Astrocyte (in vitro differentiated cells and primary cell): ENCODE measurements around the gene SGTA. TPM values are rescaled to one million over a fixed set of nuclear protein-coding genes. Genes with fewer than 3 reads are reported as not detected.

Source experiments
- DNase-seq: peaks from one replicate; pipeline ENCODE4 v3.0.0-alpha.2; 2010; ENCODE audit warnings: low read depth
- FAIRE-seq: peaks from 2 replicates; lab custom pipeline; 2011; peaks lifted over from hg19 to GRCh38; lab: Jason Lieb, UNC
- H2AFZ ChIP-seq: 2 replicates; pipeline ENCODE4 v1.6.0; 2012; ENCODE audit warnings: low read depth, low read length, inconsistent platforms
- H3K27ac ChIP-seq: 2 replicates; pipeline ENCODE4 v1.5.1; 2011; ENCODE audit warnings: low read depth, low read length, inconsistent platforms
- H3K27me3 ChIP-seq: 2 replicates; pipeline ENCODE4 v1.6.0; 2011; ENCODE audit warnings: low read length, inconsistent platforms; ENCODE audit not compliant: insufficient read depth
- H3K36me3 ChIP-seq: 2 replicates; pipeline ENCODE4 v1.5.1; 2011; ENCODE audit warnings: low read length, inconsistent platforms; ENCODE audit not compliant: insufficient read depth
- H3K4me1 ChIP-seq: 2 replicates; pipeline ENCODE4 v1.5.1; 2011; ENCODE audit warnings: low read length, inconsistent platforms; ENCODE audit not compliant: insufficient read depth
- H3K4me2 ChIP-seq: 2 replicates; pipeline ENCODE4 v1.6.0; 2012; ENCODE audit warnings: low read length, inconsistent platforms
- H3K4me3 ChIP-seq: 2 replicates; pipeline ENCODE4 v1.5.1; 2011; ENCODE audit warnings: low read depth, mild to moderate bottlenecking, low read length, inconsistent platforms; ENCODE audit not compliant: insufficient read depth
- H3K79me2 ChIP-seq: 2 replicates; pipeline ENCODE4 v1.6.0; 2012; ENCODE audit warnings: mild to moderate bottlenecking, low read length, inconsistent platforms; ENCODE audit not compliant: insufficient read depth
- H3K9ac ChIP-seq: 2 replicates; pipeline ENCODE4 v1.6.0; 2012; ENCODE audit warnings: mild to moderate bottlenecking, low read length, inconsistent platforms
- H3K9me3 ChIP-seq: 2 replicates; pipeline ENCODE4 v1.5.1; 2012; ENCODE audit warnings: low read depth, mild to moderate bottlenecking, low read length, inconsistent platforms; ENCODE audit not compliant: insufficient read depth
- H4K20me1 ChIP-seq: 2 replicates; pipeline ENCODE4 v1.6.0; 2012; ENCODE audit warnings: low read length, inconsistent platforms; ENCODE audit not compliant: insufficient read depth
- H3K27ac Mint-ChIP-seq: one replicate; pipeline ENCODE4 v1.8.0; 2021; ENCODE audit warnings: mild to moderate bottlenecking, mixed read lengths; ENCODE audit not compliant: unreplicated experiment
- H3K27me3 Mint-ChIP-seq: one replicate; pipeline ENCODE4 v1.8.0; 2021; ENCODE audit warnings: low read depth, mixed read lengths; ENCODE audit not compliant: unreplicated experiment
- H3K36me3 Mint-ChIP-seq: one replicate; pipeline ENCODE4 v1.8.0; 2021; ENCODE audit warnings: low read depth, mixed read lengths; ENCODE audit not compliant: unreplicated experiment
- H3K4me1 Mint-ChIP-seq: one replicate; pipeline ENCODE4 v1.8.0; 2021; ENCODE audit warnings: low read depth, mixed read lengths; ENCODE audit not compliant: unreplicated experiment
- H3K4me3 Mint-ChIP-seq: one replicate; pipeline ENCODE4 v1.8.0; 2021; ENCODE audit warnings: mild to moderate bottlenecking, moderate library complexity, mixed read lengths; ENCODE audit not compliant: unreplicated experiment
- H3K9me3 Mint-ChIP-seq: one replicate; pipeline ENCODE4 v1.8.0; 2021; ENCODE audit warnings: mild to moderate bottlenecking, mixed read lengths; ENCODE audit not compliant: unreplicated experiment
- CTCF ChIP-seq: IDR thresholded peaks from 2 replicates; pipeline ENCODE4 v1.5.1; 2011; ENCODE audit warnings: low read depth, mild to moderate bottlenecking, inconsistent platforms, low read length, moderate library complexity; ENCODE audit not compliant: insufficient read depth
- EZH2 ChIP-seq: IDR thresholded peaks from 2 replicates; pipeline ENCODE4 v1.6.1; 2012; ENCODE audit warnings: mild to moderate bottlenecking, low read length, inconsistent platforms; ENCODE audit not compliant: insufficient read depth
- total RNA-seq: library from RNA; stranded (reverse); gene quantifications from 2 replicates; pipeline ENCODE4 v1.2.1, GENCODE V29; 2021

Gene SGTA
- total RNA-seq, 1 donor from 2014 or later = 76.1 TPM

GRCh38 chr19:2717638-2718541 lies 65.2 kb downstream of the SGTA start:
- Histone ChIP-seq H3K9me3 (peaks cover 8% of the 10 kb centered on the region), H3K4me1 (peaks cover 13% of the 10 kb centered on the region), H3K27me3 (no peaks in the 10 kb centered on the region), H3K79me2 (no peaks in the 10 kb centered on the region), H3K4me3 (no peak overlapping the region), H3K36me3 (no peaks in the 10 kb centered on the region), H4K20me1 (no peaks in the 10 kb centered on the region), H3K4me2 (no peak overlapping the region), H3K9ac (no peak overlapping the region), H2AFZ (no peak overlapping the region), H3K27ac (no peak overlapping the region)
- TF ChIP-seq EZH2 (no peak), CTCF (no peak)
- DNase-seq = no peak
- no peak for FAIRE-seq
- peaks cover 13% of the 10 kb centered on the region for H3K27me3 Mint-ChIP-seq
- peaks cover 8% of the 10 kb centered on the region for H3K36me3 Mint-ChIP-seq
- no peaks in the 10 kb centered on the region for H3K4me1 Mint-ChIP-seq
- H3K4me3 Mint-ChIP-seq = no peak overlapping the region
- H3K9me3 Mint-ChIP-seq = peaks cover 10% of the 10 kb centered on the region
- no peak overlapping the region for H3K27ac Mint-ChIP-seq

GRCh38 chr19:2716722-2717637 lies 66.1 kb downstream of the SGTA start:
- Histone ChIP-seq H3K27ac (no peak overlapping the region), H3K4me3 (no peak overlapping the region), H2AFZ (no peak overlapping the region), H3K4me2 (no peak overlapping the region), H3K36me3 (no peaks in the 10 kb centered on the region), H4K20me1 (no peaks in the 10 kb centered on the region), H3K27me3 (no peaks in the 10 kb centered on the region), H3K4me1 (peaks cover 9% of the 10 kb centered on the region), H3K79me2 (no peaks in the 10 kb centered on the region), H3K9me3 (peaks cover 8% of the 10 kb centered on the region), H3K9ac (no peak overlapping the region)
- DNase-seq (no peak), FAIRE-seq (no peak)
- H3K27me3 Mint-ChIP-seq = peaks cover 12% of the 10 kb centered on the region
- H3K4me3 Mint-ChIP-seq = no peak overlapping the region
- H3K27ac Mint-ChIP-seq = no peak overlapping the region
- peaks cover 10% of the 10 kb centered on the region for H3K9me3 Mint-ChIP-seq
- H3K4me1 Mint-ChIP-seq = no peaks in the 10 kb centered on the region
- H3K36me3 Mint-ChIP-seq = peaks cover 8% of the 10 kb centered on the region
- TF ChIP-seq CTCF = no peak
- TF ChIP-seq EZH2 = no peak
